Endodermal cell (in vitro differentiated cells): Measurements from ENCODE around the gene ACP3. TPM values are rescaled to one million over a fixed set of nuclear protein-coding genes. Genes with fewer than 3 reads are reported as not detected.
A peak's percentile ranks its signal among the peaks of the same experiment; 100 is the strongest.
"Not testable (repeated sequence)": the region's sequence is repeated elsewhere in the genome, so short reads cannot be mapped to it uniquely, and the experiment has no call there.

ENCODE experiments used
- DNase-seq: peaks from one replicate; pipeline ENCODE4 v3.0.0-alpha.2; 2017
- H3K27ac ChIP-seq: 2 replicates; pipeline ENCODE4 v1.5.1; 2013; ENCODE audit warnings: mild to moderate bottlenecking, low read depth, low read length, moderate library complexity
- H3K27me3 ChIP-seq: 2 replicates; pipeline ENCODE4 v1.6.1; 2013; ENCODE audit warnings: mild to moderate bottlenecking, low read length, moderate library complexity; ENCODE audit not compliant: insufficient read depth, control insufficient read depth, poor library complexity, severe bottlenecking
- H3K36me3 ChIP-seq: 2 replicates; pipeline ENCODE4 v1.7.0; 2013; ENCODE audit warnings: mild to moderate bottlenecking, low read length, moderate library complexity; ENCODE audit not compliant: control insufficient read depth, insufficient read depth
- H3K4me1 ChIP-seq: one replicate; pipeline ENCODE4 v1.7.0; 2013; ENCODE audit warnings: low read length; ENCODE audit not compliant: control insufficient read depth, insufficient read depth
- H3K4me3 ChIP-seq: 2 replicates; pipeline ENCODE4 v1.5.1; 2013; ENCODE audit warnings: mild to moderate bottlenecking, low read length, moderate library complexity
- H3K9ac ChIP-seq: 2 replicates; pipeline ENCODE4 v1.6.1; 2013; ENCODE audit warnings: mild to moderate bottlenecking, low read length, moderate library complexity; ENCODE audit not compliant: poor library complexity, severe bottlenecking; ENCODE audit errors: extremely low read depth
- H3K9me3 ChIP-seq: 2 replicates; pipeline ENCODE4 v1.6.1; 2013; ENCODE audit warnings: mild to moderate bottlenecking, low read length, moderate library complexity; ENCODE audit not compliant: control insufficient read depth
- H3K27ac Mint-ChIP-seq: 2 replicates; pipeline ENCODE4 v1.8.0; 2020; ENCODE audit warnings: mixed read lengths
- H3K27me3 Mint-ChIP-seq: 2 replicates; pipeline ENCODE4 v1.8.0; 2021; ENCODE audit warnings: mild to moderate bottlenecking, mixed read lengths; ENCODE audit not compliant: insufficient read depth
- H3K36me3 Mint-ChIP-seq: 2 replicates; pipeline ENCODE4 v1.8.0; 2020; ENCODE audit warnings: low read depth, mixed read lengths
- H3K4me1 Mint-ChIP-seq: 2 replicates; pipeline ENCODE4 v1.8.0; 2020; ENCODE audit warnings: mixed read lengths
- H3K4me3 Mint-ChIP-seq: 2 replicates; pipeline ENCODE4 v1.8.0; 2020; ENCODE audit warnings: mild to moderate bottlenecking, moderate library complexity, mixed read lengths
- H3K9me3 Mint-ChIP-seq: 2 replicates; pipeline ENCODE4 v1.8.0; 2020; ENCODE audit warnings: mild to moderate bottlenecking, mixed read lengths
- CTCF ChIP-seq: fragments of 200-600 bp; sonication (generic); conservative IDR thresholded peaks from 2 replicates; pipeline ENCODE4 v1.5.0; 2021; ENCODE audit warnings: antibody characterized with exemption, mild to moderate bottlenecking
- WGBS, 2 experiments: methylation state at CpG; one replicate each; pipeline versions ENCODE4 v1.1.5 to v1.1.7; 2013; ENCODE audit warnings: missing lambda C conversion rate in 2 of 2, mixed read lengths in 1 of 2; ENCODE audit not compliant: insufficient coverage in 1 of 2, insufficient read length in 1 of 2; 5-methylcytosine and 5-hydroxymethylcytosine counted together
- total RNA-seq, 2 donors: library from RNA; stranded (reverse); fragmentation: NEBNext Ultra II Directional in 1 of 2; extraction: Animal tissue kit (Norgen Biotek cat#: 25700) in 1 of 2; gene quantifications; 2 replicates in 1 of 2; 3 replicates in 1 of 2; pipeline ENCODE4 v1.2.1, GENCODE V29; 2021

ACP3 gene
- total RNA-seq, 2 donors from 2014 or later = 17.0 to 24.6 TPM

GRCh38 chr3:132386259-132386658 is 69.1 kb downstream of the ACP3 start:
- Mint-ChIP-seq H3K27ac (no peak overlapping the region), H3K36me3 (peaks cover 5% of the 10 kb centered on the region), H3K9me3 (peaks cover 5% of the 10 kb centered on the region), H3K27me3 (no peaks in the 10 kb centered on the region), H3K4me3 (no peak overlapping the region), H3K4me1 (peaks cover 3% of the 10 kb centered on the region)
- DNase-seq = no peak
- no peaks in the 10 kb centered on the region for H3K27me3 ChIP-seq
- WGBS, 2 experiments = 83 to 92% methylated on average over 2 to 7 of the region's 8 CpGs
- H3K4me1 ChIP-seq = no peaks in the 10 kb centered on the region
- no peak overlapping the region for H3K27ac ChIP-seq
- no peak for TF ChIP-seq CTCF
- no peak overlapping the region for H3K9ac ChIP-seq
- no peaks in the 10 kb centered on the region for H3K9me3 ChIP-seq
- H3K4me3 ChIP-seq = no peak overlapping the region
- H3K36me3 ChIP-seq = no peaks in the 10 kb centered on the region

DNA sequence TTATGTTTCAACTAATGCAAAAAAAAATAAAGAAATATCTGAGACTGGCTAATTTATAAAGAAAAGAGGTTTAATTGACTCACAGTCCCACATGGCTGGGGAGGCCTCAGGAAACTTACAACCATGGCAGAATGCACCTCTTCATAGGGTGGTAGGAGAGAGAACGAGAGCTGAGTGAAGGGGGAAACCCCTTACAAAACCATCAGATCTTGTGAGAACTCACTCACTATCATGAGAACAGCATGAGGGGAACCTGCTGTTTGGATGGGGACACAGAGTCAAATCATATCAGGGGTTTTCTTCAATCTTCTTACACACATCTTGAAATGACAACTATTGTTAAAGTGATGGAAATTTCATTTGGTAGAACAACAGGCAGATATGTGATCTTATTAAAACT is 75.5 kb downstream of the ACP3 start:
- H3K4me1 Mint-ChIP-seq = not testable (repeated sequence)
- WGBS, 2 experiments = 60% methylated on average over 1 of the region's 1 CpG; no CpG with 5 or more reads in 1 of the 2 experiments

GRCh38 chr3:132394320-132394719 is 77.1 kb downstream of the ACP3 start:
- H3K36me3 ChIP-seq = no peaks in the 10 kb centered on the region
- no peak overlapping the region for H3K4me3 ChIP-seq
- H3K27ac Mint-ChIP-seq = no peak overlapping the region
- no peak overlapping the region for H3K9ac ChIP-seq
- no peaks in the 10 kb centered on the region for H3K9me3 ChIP-seq
- 92% methylated on average over 1 of the region's 2 CpGs; no CpG with 5 or more reads in 1 of the 2 experiments for WGBS, 2 experiments
- no peak for TF ChIP-seq CTCF
- no peaks in the 10 kb centered on the region for H3K27me3 ChIP-seq
- H3K4me3 Mint-ChIP-seq = no peak overlapping the region
- no peak overlapping the region for H3K27ac ChIP-seq
- no peaks in the 10 kb centered on the region for H3K27me3 Mint-ChIP-seq
- H3K9me3 Mint-ChIP-seq = peaks cover 5% of the 10 kb centered on the region
- H3K4me1 ChIP-seq = no peaks in the 10 kb centered on the region
- H3K4me1 Mint-ChIP-seq = no peaks in the 10 kb centered on the region
- peaks cover 5% of the 10 kb centered on the region for H3K36me3 Mint-ChIP-seq
- no peak for DNase-seq

More for the DNA sequence above, 75.5 kb downstream of the ACP3 start:
- DNase-seq, H3K4me1 ChIP-seq, H3K9me3 Mint-ChIP-seq, H3K9ac ChIP-seq, H3K27ac ChIP-seq, H3K27ac Mint-ChIP-seq, H3K27me3 ChIP-seq, H3K4me3 ChIP-seq, H3K4me3 Mint-ChIP-seq, H3K36me3 Mint-ChIP-seq, H3K27me3 Mint-ChIP-seq, H3K36me3 ChIP-seq, H3K9me3 ChIP-seq: not testable (repeated sequence)

GRCh38 chr3:132395126-132395525 is 77.9 kb downstream of the ACP3 start:
- DNase-seq = no peak
- no peak overlapping the region for H3K4me3 ChIP-seq
- 72% methylated on average over 1 of the region's 1 CpG; no CpG with 5 or more reads in 1 of the 2 experiments for WGBS, 2 experiments
- no peaks in the 10 kb centered on the region for H3K27me3 ChIP-seq
- no peaks in the 10 kb centered on the region for H3K9me3 ChIP-seq
- H3K27ac ChIP-seq = no peak overlapping the region
- H3K36me3 ChIP-seq = no peaks in the 10 kb centered on the region
- peak; percentile 34 for TF ChIP-seq CTCF
- H3K4me3 Mint-ChIP-seq = no peak overlapping the region
- H3K27ac Mint-ChIP-seq = no peak overlapping the region
- no peak overlapping the region for H3K9ac ChIP-seq
- peaks cover 5% of the 10 kb centered on the region for H3K36me3 Mint-ChIP-seq
- H3K4me1 Mint-ChIP-seq = no peaks in the 10 kb centered on the region
- peaks cover 5% of the 10 kb centered on the region for H3K9me3 Mint-ChIP-seq
- no peaks in the 10 kb centered on the region for H3K27me3 Mint-ChIP-seq
- no peaks in the 10 kb centered on the region for H3K4me1 ChIP-seq
